Endothelial cell of umbilical vein (primary cell): ENCODE data around the gene PAX5. TPM values are rescaled to one million over a fixed set of nuclear protein-coding genes. Genes with fewer than 3 reads are reported as not detected.

Experiments used
- BruUV-seq: library from RNA; stranded (reverse); fragments of 400-500 nt; replicated peaks from 2 replicates; lab custom pipeline; 2021; lab: Mats Ljungman, UMichigan
- CTCF ChIA-PET: fragments of 300-600, 350-600 bp; sonication (Branson Sonifier 250); formaldehyde crosslinking; loops from one replicate; lab custom pipeline; 2021; ENCODE audit warnings: antibody characterized with exemption, inconsistent platforms; lab: Charles Lee
- POLR2A ChIA-PET: fragments of 300-600, 350-600 bp; sonication (Branson Sonifier 250); formaldehyde crosslinking; loops from one replicate; lab custom pipeline; 2021; ENCODE audit warnings: antibody characterized with exemption, inconsistent platforms; lab: Charles Lee
- DNase-seq: peaks from one replicate; pipeline ENCODE4 v3.0.0-alpha.2; 2011; ENCODE audit warnings: low read depth, low spot score
- FAIRE-seq: peaks from 2 replicates; lab custom pipeline; 2011; peaks lifted over from hg19 to GRCh38; lab: Jason Lieb, UNC
- H2AFZ ChIP-seq: 2 replicates; pipeline ENCODE4 v1.6.0; 2012; ENCODE audit warnings: low read depth, low read length, control low read depth, inconsistent platforms
- H3K27ac ChIP-seq: 2 replicates; pipeline ENCODE4 v1.5.1; 2011; ENCODE audit warnings: low read depth, mild to moderate bottlenecking, control low read depth, low read length, moderate library complexity; ENCODE audit not compliant: insufficient read depth
- H3K27me3 ChIP-seq, 2 experiments: 2 replicates each; pipeline versions ENCODE4 v1.6.0 to v1.6.1; 2011; ENCODE audit warnings: low read length in 2 of 2, mixed read lengths in 1 of 2; ENCODE audit not compliant: control insufficient read depth in 2 of 2, insufficient read depth in 2 of 2
- H3K36me3 ChIP-seq, 2 experiments: 2 replicates in 1 of 2; 3 replicates in 1 of 2; pipeline ENCODE4 v1.5.1; 2011; ENCODE audit warnings: low read length in 2 of 2, mild to moderate bottlenecking in 1 of 2, moderate library complexity in 1 of 2; ENCODE audit not compliant: control insufficient read depth in 2 of 2, insufficient read depth in 2 of 2; ENCODE audit errors: extremely low read depth in 1 of 2
- H3K4me1 ChIP-seq: 3 replicates; pipeline ENCODE4 v1.5.1; 2011; ENCODE audit warnings: mild to moderate bottlenecking, low read length; ENCODE audit not compliant: control insufficient read depth, insufficient read depth; ENCODE audit errors: extremely low read depth
- H3K4me2 ChIP-seq: 2 replicates; pipeline ENCODE4 v1.6.1; 2011; ENCODE audit warnings: low read length, control low read depth, mixed read lengths; ENCODE audit not compliant: insufficient read depth
- H3K4me3 ChIP-seq, 3 experiments: fragments of 200-600 bp in 1 of 3; sonication (generic), shearing (Covaris generic) in 1 of 3; replicated peaks in 1 of 3; 2 replicates each; pipeline ENCODE4 v1.5.1; 2011 to 2016; ENCODE audit warnings: control low read depth in 3 of 3, low read length in 3 of 3, mild to moderate bottlenecking in 2 of 3, inconsistent platforms in 1 of 3, low read depth in 1 of 3, moderate library complexity in 1 of 3; ENCODE audit not compliant: insufficient read depth in 1 of 3
- H3K79me2 ChIP-seq: 2 replicates; pipeline ENCODE4 v1.6.0; 2012; ENCODE audit warnings: low read length, inconsistent platforms; ENCODE audit not compliant: control insufficient read depth, insufficient read depth
- H3K9ac ChIP-seq: replicated peaks from 2 replicates; pipeline ENCODE3; 2011; ENCODE audit warnings: low read length, control low read depth; ENCODE audit not compliant: insufficient read depth; ENCODE audit errors: extremely low read depth
- H3K9me1 ChIP-seq: replicated peaks from 3 replicates; pipeline ENCODE4 v1.6.0; 2011; ENCODE audit warnings: mild to moderate bottlenecking, low read length; ENCODE audit not compliant: control insufficient read depth, insufficient read depth; ENCODE audit errors: extremely low read depth
- H3K9me3 ChIP-seq: replicated peaks from 2 replicates; pipeline ENCODE4 v1.5.1; 2012; ENCODE audit warnings: low read length, inconsistent platforms; ENCODE audit not compliant: control insufficient read depth, insufficient read depth
- H4K20me1 ChIP-seq: replicated peaks from 2 replicates; pipeline ENCODE3; 2011; ENCODE audit warnings: mild to moderate bottlenecking, low read length; ENCODE audit not compliant: control insufficient read depth, insufficient read depth; ENCODE audit errors: extremely low read depth
- CTCF ChIP-seq, 2 donors: IDR thresholded peaks; 1 replicate in 1 of 2; 2 replicates in 1 of 2; pipeline ENCODE4 v1.5.1; 2011; ENCODE audit warnings: low read length in 2 of 2, mild to moderate bottlenecking in 2 of 2, moderate library complexity in 2 of 2, control low read depth in 1 of 2, inconsistent platforms in 1 of 2, low read depth in 1 of 2; ENCODE audit not compliant: insufficient read depth in 1 of 2; ENCODE audit errors: extremely low read depth in 1 of 2
- EZH2 ChIP-seq: IDR thresholded peaks from 2 replicates; pipeline ENCODE4 v1.6.1; 2012; ENCODE audit warnings: borderline replicate concordance, low read depth, mild to moderate bottlenecking, moderate library complexity, low read length, inconsistent platforms; ENCODE audit not compliant: severe bottlenecking
- FOS ChIP-seq: IDR thresholded peaks from 2 replicates; pipeline ENCODE4 v1.6.1; 2011; ENCODE audit warnings: mild to moderate bottlenecking, low read length, moderate library complexity, borderline replicate concordance; ENCODE audit not compliant: insufficient read depth
- GATA2 ChIP-seq: IDR thresholded peaks from 2 replicates; pipeline ENCODE4 v1.7.0; 2011; ENCODE audit warnings: low read depth, mild to moderate bottlenecking, moderate library complexity, mixed read lengths, low read length; ENCODE audit not compliant: insufficient read length, insufficient read depth
- JUN ChIP-seq: IDR thresholded peaks from 2 replicates; pipeline ENCODE4 v1.6.1; 2011; ENCODE audit warnings: borderline replicate concordance, low read depth; ENCODE audit not compliant: insufficient read length, insufficient read depth
- MYC ChIP-seq: IDR thresholded peaks from one replicate; pipeline ENCODE4 v1.6.1; 2011; ENCODE audit warnings: mild to moderate bottlenecking, low read depth, low read length
- POLR2A ChIP-seq: IDR thresholded peaks from 2 replicates; pipeline ENCODE4 v1.6.1; 2012; ENCODE audit warnings: low read depth, mild to moderate bottlenecking, control low read depth, low read length
- POLR2AphosphoS5 ChIP-seq: IDR thresholded peaks from 2 replicates; pipeline ENCODE4 v1.6.1; 2012; ENCODE audit warnings: low read depth, mild to moderate bottlenecking, control low read depth, low read length, moderate library complexity; ENCODE audit not compliant: insufficient read depth
- dilution Hi-C: fragments of 300-500 bp; cut with MboI; formaldehyde crosslinking; loops from one replicate; pipeline ENCODE4 v1.15.0; 2019; ENCODE audit warnings: low sequenced_read_pairs; ENCODE audit not compliant: extremely low pct_ligation_motif_present
- intact Hi-C: fragments of 100-400 bp; cut with micrococcal nuclease; formaldehyde crosslinking; loops from one replicate; pipeline ENCODE4 v1.10.0; 2022
- polyA plus RNA-seq, 4 experiments: library from polyadenylated mRNA; depleted of rRNA in 3 of 4; stranded (reverse) in 3 of 4; unstranded in 1 of 4; fragments of >200 nt; gene quantifications; 2 replicates each; pipeline versions ENCODE4 v1.2.1 to v1.2.3, GENCODE V29; 2011 to 2012; ENCODE audit warnings: missing spikeins in 1 of 4
- total RNA-seq: library from RNA; stranded (reverse); gene quantifications from 2 replicates; pipeline ENCODE4 v1.2.3, GENCODE V29; 2021

PAX5 gene
- total and polyA plus RNA-seq, 2 donors (not counting 3 experiments of a cell fraction or from before 2014, with no cell fraction given), result not detected

- H3K4me2 ChIP-seq, result no peak overlapping the region
- no peak overlapping the region for H3K27ac ChIP-seq
- no peak overlapping the region for H3K9ac ChIP-seq
- DNase-seq, result no peak
- BruUV-seq, result no TSS peak
- H2AFZ ChIP-seq, result no peak overlapping the region
- no peak overlapping the region for H3K4me3 ChIP-seq
- dilution Hi-C loops (no loop called here), intact Hi-C loops (no loop called here)
- H4K20me1 ChIP-seq, result no peaks in the 10 kb centered on the region
- no peaks in the 10 kb centered on the region for H3K79me2 ChIP-seq
- CTCF ChIA-PET, result no interaction called here
- peaks cover 7 to 15% of the 10 kb centered on the region in 2 experiments for H3K27me3 ChIP-seq
- POLR2A ChIA-PET, result no interaction called here
- H3K36me3 ChIP-seq, result no peaks in the 10 kb centered on the region
- no peaks in the 10 kb centered on the region for H3K9me1 ChIP-seq
- no peaks in the 10 kb centered on the region for H3K4me1 ChIP-seq
- FAIRE-seq, result no peak
- H3K9me3 ChIP-seq, result no peaks in the 10 kb centered on the region
- TF ChIP-seq CTCF (IDR thresholded peaks at IDR 0.05; ENCODE audit: extremely low read depth in 1 of 2, insufficient read depth in 1 of 2, low read depth in 1 of 2, low read length in 2 of 2), result no peak
- TF ChIP-seq POLR2AphosphoS5, result no peak
Observed at GRCh38 chr9:36827593-36827992, 206.5 kb downstream of the PAX5 start.

- dilution Hi-C loops (no loop called here), intact Hi-C loops (no loop called here)
- Histone ChIP-seq H3K9me1 (no peaks in the 10 kb centered on the region), H3K4me1 (no peaks in the 10 kb centered on the region), H3K27me3 (peaks cover 10 to 17% of the 10 kb centered on the region in 2 experiments), H3K9me3 (no peaks in the 10 kb centered on the region), H4K20me1 (no peaks in the 10 kb centered on the region), H3K4me3 (no peak overlapping the region), H3K36me3 (no peaks in the 10 kb centered on the region), H3K27ac (no peak overlapping the region), H3K4me2 (no peak overlapping the region), H3K9ac (no peak overlapping the region), H3K79me2 (no peaks in the 10 kb centered on the region), H2AFZ (no peak overlapping the region)
- no peak for TF ChIP-seq MYC
- no peak for TF ChIP-seq JUN
- TF ChIP-seq EZH2, result no peak
- no peak for TF ChIP-seq POLR2A
- no peak for TF ChIP-seq FOS
- no peak for TF ChIP-seq POLR2AphosphoS5
- TF ChIP-seq GATA2, result no peak
- no TSS peak for BruUV-seq
- FAIRE-seq (no peak), DNase-seq (no peak)
- POLR2A ChIA-PET, result no interaction called here
- CTCF ChIA-PET, result no interaction called here
Observed at GRCh38 chr9:36826581-36826980, 207.5 kb downstream of the PAX5 start.
